WTC11 (cell line): Measurements from ENCODE around the gene SMIM10L2A. TPM values are rescaled to one million over a fixed set of nuclear protein-coding genes. Genes with fewer than 3 reads are reported as not detected.
A peak's percentile ranks its signal among the peaks of the same experiment; 100 is the strongest.
"Not testable (repeated sequence)": the region's sequence is repeated elsewhere in the genome, so short reads cannot be mapped to it uniquely, and the experiment has no call there.

ENCODE experiments used
- ATAC-seq: fragments of 200-7000 bp; cut with Tn5 transposase; 2 replicates; pipeline ENCODE4 v1.10.0; 2021; ENCODE audit warnings: mild to moderate bottlenecking, moderate library complexity
- CTCF ChIA-PET: fragments of 300-600 bp; sonication (Branson Sonifier 250); formaldehyde crosslinking; loops from one replicate; lab custom pipeline; 2021; ENCODE audit warnings: antibody characterized with exemption; lab: Charles Lee
- POLR2A ChIA-PET: fragments of 350-600 bp; sonication (Branson Sonifier 250); formaldehyde crosslinking; loops from one replicate; lab custom pipeline; 2021; ENCODE audit warnings: antibody characterized with exemption; lab: Charles Lee
- DNase-seq: peaks from one replicate; pipeline ENCODE4 v3.0.0; 2021; ENCODE audit warnings: low spot score
- H3K27ac Mint-ChIP-seq: 2 replicates; pipeline ENCODE4 v1.8.0; 2021; ENCODE audit warnings: mixed read lengths
- H3K27me3 Mint-ChIP-seq: 2 replicates; pipeline ENCODE4 v1.8.0; 2021; ENCODE audit warnings: low read depth, mild to moderate bottlenecking, moderate library complexity, mixed read lengths
- H3K36me3 Mint-ChIP-seq: 2 replicates; pipeline ENCODE4 v1.8.0; 2021; ENCODE audit warnings: mixed read lengths
- H3K4me1 Mint-ChIP-seq: 2 replicates; pipeline ENCODE4 v1.8.0; 2022; ENCODE audit warnings: mixed read lengths
- H3K4me3 Mint-ChIP-seq: 2 replicates; pipeline ENCODE4 v1.8.0; 2021; ENCODE audit warnings: mild to moderate bottlenecking, moderate library complexity, mixed read lengths
- H3K9me3 Mint-ChIP-seq: 2 replicates; pipeline ENCODE4 v1.8.0; 2021; ENCODE audit warnings: mixed read lengths
- CREB1 ChIP-seq: sonication (generic); formaldehyde crosslinking; IDR thresholded peaks from 2 replicates; pipeline ENCODE4 v1.8.0; 2023; ENCODE audit warnings: mild to moderate bottlenecking, missing genetic modification reagents
- ETV6 ChIP-seq: sonication (generic); formaldehyde crosslinking; IDR thresholded peaks from 2 replicates; pipeline ENCODE4 v1.8.1; 2022; ENCODE audit warnings: mild to moderate bottlenecking, missing genetic modification reagents
- FOXJ3 ChIP-seq: sonication (generic); formaldehyde crosslinking; IDR thresholded peaks from 2 replicates; pipeline ENCODE4 v1.9.0; 2021; ENCODE audit warnings: missing genetic modification reagents, mild to moderate bottlenecking, borderline replicate concordance
- FOXP1 ChIP-seq: sonication (generic); formaldehyde crosslinking; IDR thresholded peaks from 2 replicates; pipeline ENCODE4 v1.8.0; 2022; ENCODE audit warnings: missing genetic modification reagents, mild to moderate bottlenecking, moderate library complexity, borderline replicate concordance
- GABPB1 ChIP-seq: sonication (generic); formaldehyde crosslinking; IDR thresholded peaks from 2 replicates; pipeline ENCODE4 v1.8.1; 2023; ENCODE audit warnings: mild to moderate bottlenecking, missing genetic modification reagents
- IRF2 ChIP-seq: sonication (generic); formaldehyde crosslinking; IDR thresholded peaks from 2 replicates; pipeline ENCODE4 v1.8.0; 2022; ENCODE audit warnings: low read depth, missing genetic modification reagents, borderline replicate concordance
- NR1H2 ChIP-seq: sonication (generic); formaldehyde crosslinking; IDR thresholded peaks from 2 replicates; pipeline ENCODE4 v1.9.0; 2021; ENCODE audit warnings: mild to moderate bottlenecking, moderate library complexity, missing genetic modification reagents
- SMAD3 ChIP-seq: sonication (generic); formaldehyde crosslinking; IDR thresholded peaks from 2 replicates; pipeline ENCODE4 v1.8.0; 2022; ENCODE audit warnings: missing genetic modification reagents, mild to moderate bottlenecking, borderline replicate concordance
- SMAD4 ChIP-seq: sonication (generic); formaldehyde crosslinking; IDR thresholded peaks from 2 replicates; pipeline ENCODE4 v1.8.0; 2022; ENCODE audit warnings: mild to moderate bottlenecking, missing genetic modification reagents
- TEAD1 ChIP-seq: sonication (generic); formaldehyde crosslinking; IDR thresholded peaks from 2 replicates; pipeline ENCODE4 v1.8.0; 2022; ENCODE audit warnings: mild to moderate bottlenecking, missing genetic modification reagents
- TEAD4 ChIP-seq: sonication (generic); formaldehyde crosslinking; IDR thresholded peaks from 2 replicates; pipeline ENCODE4 v1.8.0; 2022; ENCODE audit warnings: mild to moderate bottlenecking, missing genetic modification reagents
- TP53 ChIP-seq: sonication (generic); formaldehyde crosslinking; IDR thresholded peaks from 2 replicates; pipeline ENCODE4 v1.8.1; 2023; ENCODE audit warnings: mild to moderate bottlenecking, missing genetic modification reagents
- ZNF121 ChIP-seq: sonication (generic); formaldehyde crosslinking; IDR thresholded peaks from 2 replicates; pipeline ENCODE4 v1.8.0; 2023; ENCODE audit warnings: missing genetic modification reagents
- ZNF671 ChIP-seq: fragments of 250-450 bp; sonication (Bioruptor Pico); IDR thresholded peaks from 2 replicates; pipeline ENCODE4 v1.8.0; 2021; ENCODE audit warnings: mild to moderate bottlenecking
- total RNA-seq: library from RNA; stranded (reverse); gene quantifications from 3 replicates; pipeline ENCODE4 v1.2.3, GENCODE V29; 2021
- TF ChIP-seq, protein P1 (sequence below): fragments of 200-600 bp; IDR thresholded peaks from 2 replicates; pipeline ENCODE4 v1.8.0; 2022; ENCODE audit warnings: antibody characterized with exemption
- TF ChIP-seq, protein P2 (sequence below): sonication (generic); formaldehyde crosslinking; IDR thresholded peaks from 2 replicates; pipeline ENCODE4 v1.8.0; 2022; ENCODE audit warnings: mild to moderate bottlenecking, missing genetic modification reagents
- TF ChIP-seq, protein P3 (sequence below): sonication (generic); formaldehyde crosslinking; IDR thresholded peaks from 2 replicates; pipeline ENCODE4 v1.8.1; 2022; ENCODE audit warnings: missing genetic modification reagents, borderline replicate concordance

SMIM10L2A gene
- total RNA-seq, 1 experiment from 2014 or later: 4.7 TPM

DNA sequence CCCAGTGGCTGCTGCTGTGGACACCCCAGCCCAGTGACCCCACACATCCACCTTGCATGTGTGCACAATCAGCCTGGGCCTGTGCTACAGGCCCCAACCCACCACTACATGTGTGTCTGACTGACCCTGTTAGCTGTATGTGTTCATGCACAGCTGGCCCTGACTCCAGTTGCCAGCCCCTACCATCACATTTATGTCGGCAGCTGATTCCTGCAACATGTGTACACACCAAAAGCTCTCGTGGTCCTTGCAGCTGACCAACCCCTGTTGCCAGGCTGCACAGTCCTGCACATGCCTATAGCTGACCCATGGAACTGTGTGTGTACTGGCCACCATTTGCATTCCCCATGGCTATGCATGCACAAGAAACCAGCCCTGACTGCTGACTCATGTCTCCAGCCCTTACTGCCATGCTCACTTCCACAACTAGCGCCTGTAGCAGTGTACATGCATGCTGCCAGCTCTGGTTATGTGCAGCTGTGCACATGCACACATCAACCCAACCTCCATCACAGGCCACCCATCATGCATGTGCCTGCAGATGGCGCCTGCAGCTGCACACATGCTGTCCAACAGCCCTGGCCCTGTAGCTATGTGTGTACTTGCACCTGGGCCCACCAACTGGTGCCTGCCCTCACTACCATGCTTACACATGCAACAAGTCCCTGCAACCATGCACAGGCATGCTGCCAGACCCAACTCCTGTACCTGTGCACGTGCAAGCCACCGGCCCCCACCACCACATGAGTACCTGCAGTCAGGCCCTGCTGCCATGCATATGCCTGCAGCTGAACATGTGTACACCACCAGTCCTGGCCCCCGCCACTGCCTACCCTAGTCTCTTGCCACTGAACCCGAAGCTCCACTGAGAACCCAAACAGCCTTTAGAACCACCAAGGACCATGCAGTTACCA is 28.1 kb downstream of the SMIM10L2A start:
- no peaks in the 10 kb centered on the region for H3K9me3 Mint-ChIP-seq
- ATAC-seq (no peak), DNase-seq (no peak)
- H3K36me3 Mint-ChIP-seq: no peaks in the 10 kb centered on the region
- peaks cover 9% of the 10 kb centered on the region for H3K4me1 Mint-ChIP-seq
- H3K4me3 Mint-ChIP-seq: no peak overlapping the region
- ChIA-PET POLR2A (no interaction called here), CTCF (interaction anchor here (1.2 to 1.6 kb wide), 2 partner anchors 12 to 14 kb away, joined by 3 to 7 read pairs; no protein-coding TSS in a partner anchor)
- TF ChIP-seq IRF2 (CRISPR knock-in tag): no peak
- H3K27me3 Mint-ChIP-seq: no peaks in the 10 kb centered on the region
- no peak overlapping the region for H3K27ac Mint-ChIP-seq

DNA sequence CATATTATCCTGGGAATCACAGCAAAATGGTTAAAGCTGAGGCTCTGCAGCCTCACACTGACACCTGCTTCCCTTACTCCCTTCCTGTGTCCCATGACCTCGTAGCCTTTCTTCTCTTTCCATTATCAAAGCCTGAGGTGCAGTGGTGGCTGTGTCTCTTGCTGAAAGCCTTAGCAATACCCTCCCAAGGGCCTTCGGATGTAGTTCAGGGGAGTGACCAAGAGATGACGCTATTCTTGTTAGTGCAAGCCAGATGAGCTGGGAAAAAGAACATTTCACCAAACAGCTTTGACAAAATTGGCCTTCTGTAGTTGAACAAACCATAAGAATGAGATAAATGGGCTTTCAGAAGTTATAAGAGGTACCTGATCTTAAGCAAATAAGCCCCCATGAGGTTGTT is 31.6 kb downstream of the SMIM10L2A start:
- H3K9me3 Mint-ChIP-seq: peaks cover 15% of the 10 kb centered on the region
- peak; percentile 40 for DNase-seq
- TF ChIP-seq CREB1 (CRISPR knock-in tag): no peak
- TF ChIP-seq, protein P1, sequence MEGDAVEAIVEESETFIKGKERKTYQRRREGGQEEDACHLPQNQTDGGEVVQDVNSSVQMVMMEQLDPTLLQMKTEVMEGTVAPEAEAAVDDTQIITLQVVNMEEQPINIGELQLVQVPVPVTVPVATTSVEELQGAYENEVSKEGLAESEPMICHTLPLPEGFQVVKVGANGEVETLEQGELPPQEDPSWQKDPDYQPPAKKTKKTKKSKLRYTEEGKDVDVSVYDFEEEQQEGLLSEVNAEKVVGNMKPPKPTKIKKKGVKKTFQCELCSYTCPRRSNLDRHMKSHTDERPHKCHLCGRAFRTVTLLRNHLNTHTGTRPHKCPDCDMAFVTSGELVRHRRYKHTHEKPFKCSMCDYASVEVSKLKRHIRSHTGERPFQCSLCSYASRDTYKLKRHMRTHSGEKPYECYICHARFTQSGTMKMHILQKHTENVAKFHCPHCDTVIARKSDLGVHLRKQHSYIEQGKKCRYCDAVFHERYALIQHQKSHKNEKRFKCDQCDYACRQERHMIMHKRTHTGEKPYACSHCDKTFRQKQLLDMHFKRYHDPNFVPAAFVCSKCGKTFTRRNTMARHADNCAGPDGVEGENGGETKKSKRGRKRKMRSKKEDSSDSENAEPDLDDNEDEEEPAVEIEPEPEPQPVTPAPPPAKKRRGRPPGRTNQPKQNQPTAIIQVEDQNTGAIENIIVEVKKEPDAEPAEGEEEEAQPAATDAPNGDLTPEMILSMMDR: 0 out of 2 replicates have a peak, but pooled peaks have one; percentile 15
- TF ChIP-seq, all 79 proteins: peak for 1
- POLR2A ChIA-PET: no interaction called here
- H3K27me3 Mint-ChIP-seq: no peaks in the 10 kb centered on the region
- CTCF ChIA-PET: interaction anchor here (0.6 to 1.9 kb wide), 10 partner anchors 10 to 287 kb away, joined by 3 to 14 read pairs (median 4); no protein-coding TSS in a partner anchor
- H3K4me1 Mint-ChIP-seq: peaks cover 22% of the 10 kb centered on the region
- ATAC-seq: peak; percentile 64
- no peak overlapping the region for H3K27ac Mint-ChIP-seq
- H3K4me3 Mint-ChIP-seq: no peak overlapping the region
- H3K36me3 Mint-ChIP-seq: peaks cover 9% of the 10 kb centered on the region; the same call in 1 of the 2 replicates

DNA sequence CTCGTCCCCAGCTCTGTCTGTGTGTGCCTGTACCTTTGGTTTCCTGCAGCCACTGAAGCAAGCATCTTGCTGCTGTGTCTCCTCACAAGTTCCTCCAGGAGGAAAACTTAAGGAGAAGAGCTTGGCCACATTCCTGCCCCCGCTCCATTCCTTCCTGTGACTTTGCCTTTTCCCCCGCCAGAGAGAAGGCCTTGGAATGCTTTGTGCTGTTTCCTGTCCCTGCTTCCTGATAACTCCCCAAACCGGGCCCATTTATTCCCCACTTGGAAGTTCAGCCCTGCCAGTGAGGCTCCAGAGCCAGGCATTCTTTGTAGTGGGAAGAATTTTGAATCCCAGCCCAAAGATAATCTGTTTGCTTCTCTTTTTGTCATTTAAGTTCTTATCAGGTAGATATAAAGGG is 33.1 kb downstream of the SMIM10L2A start:
- CTCF ChIA-PET: interaction anchor here (0.8 to 2.1 kb wide), 5 partner anchors 9 to 30 kb away, joined by 3 to 11 read pairs (median 6); no protein-coding TSS in a partner anchor
- POLR2A ChIA-PET: no interaction called here
- no peak for DNase-seq
- Mint-ChIP-seq H3K9me3 (peaks cover 15% of the 10 kb centered on the region), H3K4me1 (peaks cover 22% of the 10 kb centered on the region), H3K4me3 (no peak overlapping the region), H3K27ac (no peak overlapping the region), H3K36me3 (peaks cover 9% of the 10 kb centered on the region; the same call in 1 of the 2 replicates)
- ATAC-seq: peak; percentile 60; the same call in 1 of the 2 replicates
- no peak for TF ChIP-seq NR1H2 (CRISPR knock-in tag)
- TF ChIP-seq, protein P2, sequence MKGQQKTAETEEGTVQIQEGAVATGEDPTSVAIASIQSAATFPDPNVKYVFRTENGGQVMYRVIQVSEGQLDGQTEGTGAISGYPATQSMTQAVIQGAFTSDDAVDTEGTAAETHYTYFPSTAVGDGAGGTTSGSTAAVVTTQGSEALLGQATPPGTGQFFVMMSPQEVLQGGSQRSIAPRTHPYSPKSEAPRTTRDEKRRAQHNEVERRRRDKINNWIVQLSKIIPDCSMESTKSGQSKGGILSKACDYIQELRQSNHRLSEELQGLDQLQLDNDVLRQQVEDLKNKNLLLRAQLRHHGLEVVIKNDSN (CRISPR knock-in tag): no peak
- no peak for TF ChIP-seq ETV6 (CRISPR knock-in tag)
- TF ChIP-seq, all 79 proteins: peak for 0
- H3K27me3 Mint-ChIP-seq: 0 out of 2 replicates have a peak, but pooled peaks cover 4% of the 10 kb centered on the region

DNA sequence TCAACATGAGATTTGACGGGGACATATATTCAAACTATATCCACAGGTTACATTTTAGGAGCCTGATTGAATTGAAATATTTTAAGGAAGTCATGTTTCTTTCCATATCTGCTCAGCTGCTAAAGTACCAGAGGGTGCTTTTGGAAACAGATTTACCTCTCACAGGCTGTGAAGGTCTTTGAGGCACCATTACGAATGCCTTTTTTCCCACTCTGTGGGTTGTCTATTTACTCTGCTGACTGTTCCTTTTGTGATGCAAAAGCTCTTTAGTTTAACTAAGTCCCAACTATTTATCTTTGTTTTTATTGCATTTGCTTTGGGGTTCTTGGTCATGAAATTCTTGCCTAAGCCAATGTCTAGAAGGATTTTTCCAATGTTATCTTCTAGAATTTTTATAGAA is 40.0 kb downstream of the SMIM10L2A start:
- ATAC-seq: peak; percentile 52
- peaks cover 23% of the 10 kb centered on the region for H3K9me3 Mint-ChIP-seq
- H3K36me3 Mint-ChIP-seq: peaks cover 12% of the 10 kb centered on the region
- CTCF ChIA-PET, DNase-seq, POLR2A ChIA-PET, H3K27ac Mint-ChIP-seq, H3K4me3 Mint-ChIP-seq: not testable (repeated sequence)
- H3K4me1 Mint-ChIP-seq: peaks cover 16% of the 10 kb centered on the region
- peaks cover 44% of the 10 kb centered on the region for H3K27me3 Mint-ChIP-seq

DNA sequence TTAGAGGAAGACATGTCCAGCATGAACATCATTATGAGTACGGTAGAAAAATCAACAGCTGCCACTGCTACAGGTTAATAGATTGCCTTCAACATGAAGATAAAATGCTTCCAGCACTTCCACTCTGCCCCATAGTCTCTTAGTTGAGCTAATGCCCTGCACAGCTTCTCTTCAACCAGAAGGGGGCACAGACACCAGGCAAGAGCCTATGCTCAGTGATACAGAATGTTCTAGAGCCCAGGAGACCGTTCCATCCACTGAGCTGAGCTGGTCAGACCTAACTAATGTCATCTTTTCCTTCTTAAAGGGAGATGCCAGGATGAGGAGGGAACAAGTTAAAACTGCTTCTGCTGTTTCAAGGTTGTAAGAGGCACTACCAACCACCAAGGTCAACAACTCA is 42.2 kb downstream of the SMIM10L2A start:
- no peak for DNase-seq
- TF ChIP-seq, protein P3, sequence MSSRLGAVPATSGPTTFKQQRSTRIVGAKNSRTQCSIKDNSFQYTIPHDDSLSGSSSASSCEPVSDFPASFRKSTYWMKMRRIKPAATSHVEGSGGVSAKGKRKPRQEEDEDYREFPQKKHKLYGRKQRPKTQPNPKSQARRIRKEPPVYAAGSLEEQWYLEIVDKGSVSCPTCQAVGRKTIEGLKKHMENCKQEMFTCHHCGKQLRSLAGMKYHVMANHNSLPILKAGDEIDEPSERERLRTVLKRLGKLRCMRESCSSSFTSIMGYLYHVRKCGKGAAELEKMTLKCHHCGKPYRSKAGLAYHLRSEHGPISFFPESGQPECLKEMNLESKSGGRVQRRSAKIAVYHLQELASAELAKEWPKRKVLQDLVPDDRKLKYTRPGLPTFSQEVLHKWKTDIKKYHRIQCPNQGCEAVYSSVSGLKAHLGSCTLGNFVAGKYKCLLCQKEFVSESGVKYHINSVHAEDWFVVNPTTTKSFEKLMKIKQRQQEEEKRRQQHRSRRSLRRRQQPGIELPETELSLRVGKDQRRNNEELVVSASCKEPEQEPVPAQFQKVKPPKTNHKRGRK (CRISPR knock-in tag): no peak
- TF ChIP-seq GABPB1 (CRISPR knock-in tag) (no peak), TEAD1 (CRISPR knock-in tag) (no peak), SMAD3 (CRISPR knock-in tag) (no peak), SMAD4 (no peak), ZNF121 (no peak), ETV6 (CRISPR knock-in tag) (no peak), TP53 (CRISPR knock-in tag) (no peak), ZNF671 (no peak), FOXP1 (CRISPR knock-in tag) (no peak), FOXJ3 (no peak), TEAD4 (no peak)
- ChIA-PET CTCF (interaction anchor here (0.6 to 1.6 kb wide), 16 partner anchors 9 to 378 kb away, joined by 3 to 12 read pairs (median 3); partner anchors contain the start of gene SMIM10L2A), POLR2A (no interaction called here)
- ATAC-seq: peak; percentile 74
- Mint-ChIP-seq H3K27ac (no peak overlapping the region), H3K27me3 (peaks cover 47% of the 10 kb centered on the region), H3K36me3 (peaks cover 2% of the 10 kb centered on the region; the same call in 1 of the 2 replicates), H3K9me3 (peaks cover 8% of the 10 kb centered on the region; the same call in 1 of the 2 replicates), H3K4me3 (no peak overlapping the region), H3K4me1 (peaks cover 16% of the 10 kb centered on the region)
